Kidney epithelial cell (primary cell): Measurements from ENCODE around the gene CBX7. TPM values are rescaled to one million over a fixed set of nuclear protein-coding genes. Genes with fewer than 3 reads are reported as not detected.
A peak's percentile ranks its signal among the peaks of the same experiment; 100 is the strongest.

ENCODE experiments used
- DNase-seq: peaks from one replicate; pipeline ENCODE4 v3.0.0-alpha.2; 2010; ENCODE audit warnings: low read depth
- H3K27me3 ChIP-seq: 2 replicates; pipeline ENCODE4 v1.6.0; 2011; ENCODE audit warnings: low read length; ENCODE audit not compliant: control insufficient read depth, insufficient read depth
- H3K36me3 ChIP-seq: 2 replicates; pipeline ENCODE4 v1.5.1; 2011; ENCODE audit warnings: low read length; ENCODE audit not compliant: control insufficient read depth, insufficient read depth
- H3K4me3 ChIP-seq: 2 replicates; pipeline ENCODE4 v1.5.1; 2011; ENCODE audit warnings: low read depth, mild to moderate bottlenecking, control low read depth, low read length
- total RNA-seq: library from RNA; depleted of rRNA; stranded (reverse); fragments of >200 nt; gene quantifications from 2 replicates; pipeline ENCODE4 v1.2.3, GENCODE V29; 2015
- TF ChIP-seq, protein P1 (sequence below): IDR thresholded peaks from 2 replicates; pipeline ENCODE4 v1.5.1; 2011; ENCODE audit warnings: mild to moderate bottlenecking, moderate library complexity, low read length, control low read depth, inconsistent platforms; ENCODE audit not compliant: insufficient read depth, poor library complexity, severe bottlenecking

The CBX7 gene
- total RNA-seq, 1 donor from 2014 or later = 2.9 TPM

DNA sequence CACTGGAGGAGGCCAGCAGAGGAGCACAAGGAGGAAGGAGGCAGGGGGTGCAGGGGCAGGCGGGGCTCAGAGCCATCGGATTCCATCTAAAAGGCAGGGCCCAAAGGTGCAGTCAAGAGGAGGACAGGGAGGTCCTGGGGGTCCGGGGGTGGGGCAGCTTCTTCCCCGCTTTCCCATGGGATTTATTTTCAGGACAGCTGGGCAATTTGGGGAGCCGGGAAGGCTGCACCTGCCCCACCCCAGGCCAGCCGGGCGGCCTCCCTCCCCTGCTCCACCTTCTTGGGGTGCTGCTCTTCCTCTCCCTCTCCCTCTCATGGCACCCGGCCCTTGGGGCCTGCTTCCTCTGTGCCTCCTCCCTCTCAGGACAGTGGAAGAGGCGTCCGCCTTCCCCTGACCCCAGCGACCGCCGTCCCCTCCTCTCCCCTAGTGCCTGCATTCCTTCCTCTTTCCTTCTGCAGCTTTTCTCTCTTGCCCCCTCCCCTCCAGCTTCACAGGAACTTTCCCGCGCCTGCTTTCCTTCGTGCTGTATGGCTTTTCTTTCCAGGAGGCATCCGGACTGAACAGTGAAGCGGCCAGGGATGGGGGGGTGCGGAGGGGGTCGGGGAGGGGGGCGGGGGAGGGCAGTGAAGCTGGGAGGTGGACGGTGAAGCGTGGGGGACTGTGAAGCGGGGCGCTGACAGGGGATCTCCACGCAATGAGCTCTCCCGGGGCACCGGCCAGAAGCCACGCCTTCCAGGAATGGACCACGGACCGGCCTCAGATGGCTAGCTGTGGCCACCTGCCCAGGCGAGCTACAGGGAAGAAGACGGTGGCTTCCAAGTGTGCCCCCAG lies 28.5 kb downstream of the CBX7 start:
- H3K4me3 ChIP-seq = no peak overlapping the region
- TF ChIP-seq, protein P1, sequence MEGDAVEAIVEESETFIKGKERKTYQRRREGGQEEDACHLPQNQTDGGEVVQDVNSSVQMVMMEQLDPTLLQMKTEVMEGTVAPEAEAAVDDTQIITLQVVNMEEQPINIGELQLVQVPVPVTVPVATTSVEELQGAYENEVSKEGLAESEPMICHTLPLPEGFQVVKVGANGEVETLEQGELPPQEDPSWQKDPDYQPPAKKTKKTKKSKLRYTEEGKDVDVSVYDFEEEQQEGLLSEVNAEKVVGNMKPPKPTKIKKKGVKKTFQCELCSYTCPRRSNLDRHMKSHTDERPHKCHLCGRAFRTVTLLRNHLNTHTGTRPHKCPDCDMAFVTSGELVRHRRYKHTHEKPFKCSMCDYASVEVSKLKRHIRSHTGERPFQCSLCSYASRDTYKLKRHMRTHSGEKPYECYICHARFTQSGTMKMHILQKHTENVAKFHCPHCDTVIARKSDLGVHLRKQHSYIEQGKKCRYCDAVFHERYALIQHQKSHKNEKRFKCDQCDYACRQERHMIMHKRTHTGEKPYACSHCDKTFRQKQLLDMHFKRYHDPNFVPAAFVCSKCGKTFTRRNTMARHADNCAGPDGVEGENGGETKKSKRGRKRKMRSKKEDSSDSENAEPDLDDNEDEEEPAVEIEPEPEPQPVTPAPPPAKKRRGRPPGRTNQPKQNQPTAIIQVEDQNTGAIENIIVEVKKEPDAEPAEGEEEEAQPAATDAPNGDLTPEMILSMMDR = no peak
- no peaks in the 10 kb centered on the region for H3K36me3 ChIP-seq
- H3K27me3 ChIP-seq = peaks cover 2% of the 10 kb centered on the region
- DNase-seq = no peak

GRCh38 chr22:39122772-39123470 lies 29.6 kb downstream of the CBX7 start:
- Histone ChIP-seq H3K36me3 (no peaks in the 10 kb centered on the region), H3K27me3 (no peaks in the 10 kb centered on the region), H3K4me3 (no peak overlapping the region)
- TF ChIP-seq, protein P1 = no peak
- no peak for DNase-seq

DNA sequence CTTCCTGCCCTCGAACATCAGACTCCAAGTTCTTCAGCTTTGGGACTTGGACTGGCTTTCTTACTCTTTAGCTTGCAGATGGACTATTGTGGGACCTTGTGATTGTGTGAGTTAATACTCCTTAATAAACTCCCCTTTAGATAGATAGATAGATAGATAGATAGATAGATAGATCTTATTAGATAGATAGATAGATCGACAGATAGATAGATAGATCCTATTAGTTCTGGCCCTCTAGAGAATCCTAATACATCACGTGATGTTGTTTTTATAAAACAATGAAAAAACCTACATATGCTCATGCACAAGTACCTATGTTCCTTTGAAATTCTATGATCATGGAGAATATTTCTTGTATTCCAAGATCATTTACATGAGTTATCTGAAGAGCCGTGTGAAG lies 31.5 kb downstream of the CBX7 start:
- Histone ChIP-seq H3K27me3 (peaks cover 4% of the 10 kb centered on the region), H3K4me3 (no peak overlapping the region), H3K36me3 (no peaks in the 10 kb centered on the region)
- TF ChIP-seq, protein P1 = no peak
- DNase-seq = no peak

- Histone ChIP-seq H3K27me3 (peaks cover 18% of the 10 kb centered on the region), H3K36me3 (no peaks in the 10 kb centered on the region), H3K4me3 (no peak overlapping the region)
- TF ChIP-seq, protein P1 = peak; percentile 47
- no peak for DNase-seq
Measured at GRCh38 chr22:39117585-39118191, 34.8 kb downstream of the CBX7 start.

GRCh38 chr22:39115977-39116621 lies 36.4 kb downstream of the CBX7 start:
- Histone ChIP-seq H3K4me3 (no peak overlapping the region), H3K36me3 (no peaks in the 10 kb centered on the region), H3K27me3 (peaks cover 18% of the 10 kb centered on the region)
- TF ChIP-seq, protein P1 = no peak
- DNase-seq = no peak
